Astrocyte of the cerebellum (primary cell): Measurements from ENCODE around the gene SLC5A3.

Experiments used
- DNase-seq: peaks from one replicate; pipeline ENCODE4 v3.0.0-alpha.2; 2011; ENCODE audit warnings: low read depth
- H3K4me3 ChIP-seq: 2 replicates; pipeline ENCODE4 v1.5.1; 2011; ENCODE audit warnings: mild to moderate bottlenecking, low read depth, low read length, moderate library complexity
- in situ Hi-C: cut with HindIII; loops from 2 replicates; pipeline ENCODE4 v1.10.0; 2017; ENCODE audit warnings: low sequenced_read_pairs
- TF ChIP-seq, protein P1 (sequence below): IDR thresholded peaks from 2 replicates; pipeline ENCODE4 v1.5.1; 2012; ENCODE audit warnings: low read length, low read depth, moderate library complexity, mild to moderate bottlenecking; ENCODE audit errors: missing control alignments

Gene SLC5A3

DNA sequence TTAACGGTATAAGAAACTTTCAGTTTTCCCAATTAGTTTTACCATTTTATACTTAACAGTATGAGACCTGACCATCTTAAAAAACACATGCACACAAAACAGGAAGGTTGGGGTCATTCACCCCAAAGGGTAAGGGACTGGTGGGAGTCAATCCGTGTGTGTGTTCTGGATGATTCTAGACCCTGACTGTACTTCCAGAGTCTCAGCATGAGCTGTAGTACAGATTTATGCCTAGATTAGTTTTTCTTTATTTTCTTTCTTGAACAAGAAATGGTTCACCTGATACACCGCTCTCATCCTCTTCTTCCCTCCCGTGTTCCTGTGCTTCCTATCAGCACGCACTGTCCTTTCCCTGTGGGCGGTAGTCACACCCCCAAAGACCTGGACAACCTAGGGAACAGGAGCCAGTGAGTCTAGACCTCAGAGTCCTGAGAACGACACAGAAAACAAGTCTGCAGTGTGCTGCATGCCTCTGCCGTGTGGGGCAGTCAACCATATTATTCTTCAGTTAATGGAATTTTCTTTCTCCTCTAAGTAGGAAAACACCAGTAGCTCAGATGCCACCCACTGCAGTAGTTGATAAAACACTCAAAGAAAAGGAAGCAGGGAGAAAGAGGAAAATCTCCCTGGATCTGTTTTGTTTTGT is 38.9 kb upstream of the SLC5A3 start:
- no peak for DNase-seq
- H3K4me3 ChIP-seq = no peak overlapping the region
- TF ChIP-seq, protein P1, sequence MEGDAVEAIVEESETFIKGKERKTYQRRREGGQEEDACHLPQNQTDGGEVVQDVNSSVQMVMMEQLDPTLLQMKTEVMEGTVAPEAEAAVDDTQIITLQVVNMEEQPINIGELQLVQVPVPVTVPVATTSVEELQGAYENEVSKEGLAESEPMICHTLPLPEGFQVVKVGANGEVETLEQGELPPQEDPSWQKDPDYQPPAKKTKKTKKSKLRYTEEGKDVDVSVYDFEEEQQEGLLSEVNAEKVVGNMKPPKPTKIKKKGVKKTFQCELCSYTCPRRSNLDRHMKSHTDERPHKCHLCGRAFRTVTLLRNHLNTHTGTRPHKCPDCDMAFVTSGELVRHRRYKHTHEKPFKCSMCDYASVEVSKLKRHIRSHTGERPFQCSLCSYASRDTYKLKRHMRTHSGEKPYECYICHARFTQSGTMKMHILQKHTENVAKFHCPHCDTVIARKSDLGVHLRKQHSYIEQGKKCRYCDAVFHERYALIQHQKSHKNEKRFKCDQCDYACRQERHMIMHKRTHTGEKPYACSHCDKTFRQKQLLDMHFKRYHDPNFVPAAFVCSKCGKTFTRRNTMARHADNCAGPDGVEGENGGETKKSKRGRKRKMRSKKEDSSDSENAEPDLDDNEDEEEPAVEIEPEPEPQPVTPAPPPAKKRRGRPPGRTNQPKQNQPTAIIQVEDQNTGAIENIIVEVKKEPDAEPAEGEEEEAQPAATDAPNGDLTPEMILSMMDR = no peak
- in situ Hi-C loops = no loop called here

DNA sequence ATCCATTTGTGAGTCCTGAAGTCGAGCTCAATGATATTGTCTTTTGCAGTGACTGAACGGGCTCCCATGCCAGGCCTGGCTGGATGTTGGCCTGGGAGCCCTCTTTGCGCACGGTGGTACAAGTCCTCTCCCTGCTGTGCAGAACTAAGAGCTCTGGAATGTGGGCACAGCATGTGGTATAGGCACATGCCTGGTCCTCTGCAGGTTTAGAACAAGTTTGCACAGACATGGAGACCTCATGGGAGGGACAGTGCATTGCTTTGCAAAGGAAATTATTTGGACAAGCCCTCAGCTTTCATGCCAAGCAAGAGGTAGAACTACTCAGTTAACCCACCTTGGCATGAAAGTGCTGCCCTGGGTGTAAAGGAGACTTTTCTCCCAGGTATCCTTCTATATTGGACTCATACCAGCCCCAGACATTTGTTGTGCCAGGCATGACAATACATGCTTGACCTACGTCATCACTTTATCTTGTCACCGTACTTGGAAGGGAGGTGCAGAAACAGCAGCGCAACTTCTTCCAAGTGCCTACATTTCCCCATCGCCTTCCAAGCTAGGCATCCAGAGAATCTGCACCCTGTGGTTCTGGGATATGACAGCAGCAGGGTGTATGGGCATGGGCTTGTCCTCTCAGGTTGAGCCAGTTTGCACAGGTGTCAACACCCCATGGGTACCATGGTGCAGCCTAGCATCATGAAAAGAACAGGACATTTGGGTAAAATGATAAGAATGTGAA is 37.6 kb upstream of the SLC5A3 start:
- TF ChIP-seq, protein P1 = no peak
- no peak overlapping the region for H3K4me3 ChIP-seq
- in situ Hi-C loops = no loop called here
- DNase-seq = no peak

DNA sequence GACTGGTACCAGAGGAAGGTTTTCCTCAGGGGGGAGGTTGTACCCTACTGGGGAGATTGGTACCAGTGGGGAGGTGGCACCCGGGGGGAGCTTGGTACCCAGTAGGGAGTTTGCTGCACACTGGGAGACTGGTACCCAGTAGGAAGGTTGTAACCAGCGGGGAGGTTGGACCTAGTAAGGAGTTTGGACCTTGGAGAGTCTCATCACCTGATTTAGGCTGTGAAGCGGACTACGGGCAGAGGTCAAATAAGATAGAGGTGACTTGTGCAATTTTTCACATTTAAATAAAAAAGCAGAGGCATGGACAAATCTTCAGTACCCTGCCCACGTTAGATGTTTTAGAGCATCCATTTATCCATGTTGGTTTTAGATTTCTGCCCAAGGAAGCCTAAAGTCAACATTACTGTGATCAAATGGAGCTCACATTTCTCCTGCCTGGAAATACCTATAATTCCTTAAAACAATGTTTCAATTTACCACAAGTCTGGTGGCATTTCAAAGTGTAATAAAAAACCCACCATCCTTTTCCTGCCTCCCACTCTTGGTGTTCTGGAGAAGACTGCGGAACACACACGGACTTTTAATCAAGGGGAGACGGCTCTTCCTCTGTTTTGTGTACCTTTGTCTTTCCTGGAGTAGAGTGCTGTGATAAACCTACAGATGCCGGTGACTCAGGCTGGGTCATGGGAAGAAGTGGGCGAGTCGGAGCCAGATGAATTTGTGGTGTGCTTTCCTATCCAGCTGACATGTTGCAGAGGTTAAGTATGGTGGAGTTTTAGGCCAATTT is 36.2 kb upstream of the SLC5A3 start:
- in situ Hi-C loops = no loop called here
- no peak overlapping the region for H3K4me3 ChIP-seq
- TF ChIP-seq, protein P1 = no peak
- peak; percentile 49 for DNase-seq

DNA sequence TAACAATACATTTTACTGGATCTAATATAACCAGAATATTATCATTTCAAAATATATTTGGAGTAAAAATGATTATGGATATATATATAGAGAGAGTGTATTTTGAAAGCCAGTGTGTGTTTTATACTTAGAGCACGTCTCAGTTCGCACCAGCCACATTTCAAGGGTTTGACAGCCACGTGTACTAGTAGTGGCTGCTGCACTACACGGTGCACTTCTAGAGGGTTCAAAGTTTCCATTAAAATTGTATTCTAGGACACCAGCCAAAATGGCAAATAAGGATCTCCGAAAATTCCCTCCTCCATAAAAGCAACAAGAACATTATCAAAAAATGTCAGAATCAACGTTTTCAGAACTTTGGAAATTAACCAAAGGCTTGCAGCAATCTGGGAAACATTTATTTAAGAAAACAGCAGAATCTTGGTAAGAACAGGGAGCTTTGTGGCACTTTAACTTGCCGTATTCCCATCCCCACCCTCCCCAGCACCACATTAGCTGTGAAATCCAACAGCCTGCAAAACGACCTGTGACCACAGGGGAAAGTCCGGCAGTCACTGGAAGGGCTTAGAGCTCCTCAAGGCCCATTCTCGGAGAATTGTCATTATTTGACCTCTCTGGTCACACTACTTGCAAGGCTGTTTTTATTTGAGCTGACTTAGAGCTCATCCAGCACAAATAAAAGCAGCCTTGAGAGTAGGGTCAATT is 33.5 kb upstream of the SLC5A3 start:
- TF ChIP-seq, protein P1 = no peak
- no peak for DNase-seq
- in situ Hi-C loops = no loop called here
- H3K4me3 ChIP-seq = no peak overlapping the region

DNA sequence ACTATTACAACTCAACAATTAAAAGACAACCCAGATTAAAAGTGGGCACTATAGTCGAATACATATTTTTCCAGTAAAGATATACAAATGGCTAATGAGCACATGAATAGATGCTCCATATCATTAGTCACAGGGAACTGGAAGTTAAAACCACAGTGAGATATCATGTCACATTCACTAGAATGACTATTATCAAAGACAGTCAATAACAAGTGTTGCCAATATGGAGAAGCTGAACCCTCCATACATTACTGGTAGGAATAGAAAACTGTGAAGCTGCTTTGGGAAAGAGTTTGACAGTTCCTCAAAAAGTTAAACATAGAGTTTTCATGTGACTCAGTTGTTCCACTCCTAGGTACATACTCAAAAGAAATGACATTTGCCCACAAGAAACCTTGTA is 30.6 kb upstream of the SLC5A3 start:
- no peak overlapping the region for H3K4me3 ChIP-seq
- TF ChIP-seq, protein P1 = no peak
- in situ Hi-C loops = no loop called here
- no peak for DNase-seq

DNA sequence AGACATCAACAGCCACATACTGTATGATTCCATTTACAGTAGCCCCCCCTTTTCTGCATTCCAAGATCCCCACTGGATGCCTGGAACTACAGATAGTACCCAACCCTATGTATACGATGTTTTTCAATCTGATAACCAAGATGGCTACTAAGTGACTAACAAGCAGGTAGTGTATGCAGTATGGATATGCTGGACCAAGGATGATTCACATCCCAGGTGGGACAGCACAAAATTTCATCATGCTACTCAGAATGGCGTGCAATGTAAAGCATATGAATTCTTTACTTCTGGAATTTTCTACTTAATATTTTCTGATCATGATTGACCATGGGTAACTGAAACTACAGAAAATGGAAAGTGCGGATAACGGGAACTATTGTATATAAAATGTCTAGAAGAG is 30.0 kb upstream of the SLC5A3 start:
- TF ChIP-seq, protein P1 = no peak
- DNase-seq = no peak
- H3K4me3 ChIP-seq = no peak overlapping the region
- in situ Hi-C loops = no loop called here
